Measurements from ENCODE around the gene SBK2. TPM values are rescaled to one million over a fixed set of nuclear protein-coding genes. Genes with fewer than 3 reads are reported as not detected.

Gene SBK2
- total and polyA plus RNA-seq, 9 of the 15 experiments (the other 6 are each of a cell fraction or from before 2014, with no cell fraction given): not detected

DNA sequence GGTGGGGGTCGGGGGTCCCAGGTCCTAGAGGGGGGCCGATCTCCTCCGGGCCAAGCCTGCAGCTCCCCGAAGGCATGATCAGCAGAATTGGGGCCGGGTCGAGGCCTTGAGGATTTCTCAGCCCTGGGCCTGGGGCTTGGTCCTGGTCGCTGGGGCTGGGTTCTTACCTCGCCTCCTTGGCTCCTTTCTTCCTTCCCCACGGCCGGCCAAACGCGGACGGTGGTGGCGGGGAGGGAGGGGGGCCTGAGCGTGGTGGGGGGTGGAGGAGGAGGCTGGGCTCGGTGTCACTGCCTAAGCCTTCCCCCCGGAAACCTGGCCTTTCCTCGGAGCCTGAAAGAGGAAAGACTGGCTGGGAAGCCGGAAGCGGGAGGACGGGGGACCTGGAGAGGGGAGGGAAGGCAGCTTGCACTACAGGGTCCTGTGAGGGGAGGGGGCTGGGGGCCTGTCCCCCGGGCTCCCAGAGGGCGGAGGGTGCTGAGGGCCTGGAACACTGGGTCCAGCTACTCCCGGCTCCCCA lies 43.8 kb upstream of the SBK2 start, which contains the start of gene ZNF579 (continued):
- TF ChIP-seq ZFPM2 (CRISPR knock-in tag; IDR thresholded peaks at IDR 0.05) (no peak), CXXC5 (CRISPR knock-in tag; IDR thresholded peaks at IDR 0.05) (peak; percentile 31; the same call in 1 of the 2 replicates), ASH1L (IDR thresholded peaks at IDR 0.05; ENCODE audit: borderline replicate concordance, low read depth, partially characterized antibody) (no peak), ZNF197 (CRISPR knock-in tag; IDR thresholded peaks at IDR 0.05; ENCODE audit: low read depth) (no peak), ZC3H11A (IDR thresholded peaks at IDR 0.05; ENCODE audit: low read depth, low read length) (no peak), MEF2D (tag; conservative IDR thresholded peaks at IDR 0.05; ENCODE audit: low read depth) (no peak), FOXJ3 (CRISPR knock-in tag; IDR thresholded peaks at IDR 0.05) (no peak), KAT7 (CRISPR knock-in tag; IDR thresholded peaks at IDR 0.05; ENCODE audit: borderline replicate concordance) (no peak), ESRRA (IDR thresholded peaks at IDR 0.05; ENCODE audit: borderline replicate concordance, low read depth) (no peak), ZBED1 (IDR thresholded peaks at IDR 0.05) (no peak), ZNF165 (CRISPR knock-in tag; IDR thresholded peaks at IDR 0.05; ENCODE audit: borderline replicate concordance) (no peak), EP300 (IDR thresholded peaks at IDR 0.05; ENCODE audit: low read length) (peak; percentile 49; the same call in 1 of the 2 replicates), RUNX1 (IDR thresholded peaks at IDR 0.05; ENCODE audit: low read depth) (no peak), SRSF9 (IDR thresholded peaks at IDR 0.05; ENCODE audit: borderline replicate concordance, low read depth, low read length) (no peak), MNT (conservative IDR thresholded peaks at IDR 0.05) (no peak), DEAF1 (CRISPR knock-in tag; IDR thresholded peaks at IDR 0.05) (no peak)
- TF ChIP-seq, protein P1, sequence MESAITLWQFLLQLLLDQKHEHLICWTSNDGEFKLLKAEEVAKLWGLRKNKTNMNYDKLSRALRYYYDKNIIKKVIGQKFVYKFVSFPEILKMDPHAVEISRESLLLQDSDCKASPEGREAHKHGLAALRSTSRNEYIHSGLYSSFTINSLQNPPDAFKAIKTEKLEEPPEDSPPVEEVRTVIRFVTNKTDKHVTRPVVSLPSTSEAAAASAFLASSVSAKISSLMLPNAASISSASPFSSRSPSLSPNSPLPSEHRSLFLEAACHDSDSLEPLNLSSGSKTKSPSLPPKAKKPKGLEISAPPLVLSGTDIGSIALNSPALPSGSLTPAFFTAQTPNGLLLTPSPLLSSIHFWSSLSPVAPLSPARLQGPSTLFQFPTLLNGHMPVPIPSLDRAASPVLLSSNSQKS (CRISPR knock-in tag; IDR thresholded peaks at IDR 0.05): no peak
- TF ChIP-seq, protein P2, sequence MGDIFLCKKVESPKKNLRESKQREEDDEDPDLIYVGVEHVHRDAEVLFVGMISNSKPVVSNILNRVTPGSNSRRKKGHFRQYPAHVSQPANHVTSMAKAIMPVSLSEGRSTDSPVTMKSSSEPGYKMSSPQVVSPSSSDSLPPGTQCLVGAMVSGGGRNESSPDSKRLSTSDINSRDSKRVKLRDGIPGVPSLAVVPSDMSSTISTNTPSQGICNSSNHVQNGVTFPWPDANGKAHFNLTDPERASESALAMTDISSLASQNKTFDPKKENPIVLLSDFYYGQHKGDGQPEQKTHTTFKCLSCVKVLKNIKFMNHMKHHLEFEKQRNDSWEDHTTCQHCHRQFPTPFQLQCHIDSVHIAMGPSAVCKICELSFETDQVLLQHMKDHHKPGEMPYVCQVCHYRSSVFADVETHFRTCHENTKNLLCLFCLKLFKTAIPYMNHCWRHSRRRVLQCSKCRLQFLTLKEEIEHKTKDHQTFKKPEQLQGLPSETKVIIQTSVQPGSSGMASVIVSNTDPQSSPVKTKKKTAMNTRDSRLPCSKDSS (IDR thresholded peaks at IDR 0.05; ENCODE audit: low read depth, partially characterized antibody): no peak
- TF ChIP-seq, protein P3, sequence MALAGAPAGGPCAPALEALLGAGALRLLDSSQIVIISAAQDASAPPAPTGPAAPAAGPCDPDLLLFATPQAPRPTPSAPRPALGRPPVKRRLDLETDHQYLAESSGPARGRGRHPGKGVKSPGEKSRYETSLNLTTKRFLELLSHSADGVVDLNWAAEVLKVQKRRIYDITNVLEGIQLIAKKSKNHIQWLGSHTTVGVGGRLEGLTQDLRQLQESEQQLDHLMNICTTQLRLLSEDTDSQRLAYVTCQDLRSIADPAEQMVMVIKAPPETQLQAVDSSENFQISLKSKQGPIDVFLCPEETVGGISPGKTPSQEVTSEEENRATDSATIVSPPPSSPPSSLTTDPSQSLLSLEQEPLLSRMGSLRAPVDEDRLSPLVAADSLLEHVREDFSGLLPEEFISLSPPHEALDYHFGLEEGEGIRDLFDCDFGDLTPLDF (CRISPR knock-in tag; IDR thresholded peaks at IDR 0.05): no peak
- TF ChIP-seq, protein P4, sequence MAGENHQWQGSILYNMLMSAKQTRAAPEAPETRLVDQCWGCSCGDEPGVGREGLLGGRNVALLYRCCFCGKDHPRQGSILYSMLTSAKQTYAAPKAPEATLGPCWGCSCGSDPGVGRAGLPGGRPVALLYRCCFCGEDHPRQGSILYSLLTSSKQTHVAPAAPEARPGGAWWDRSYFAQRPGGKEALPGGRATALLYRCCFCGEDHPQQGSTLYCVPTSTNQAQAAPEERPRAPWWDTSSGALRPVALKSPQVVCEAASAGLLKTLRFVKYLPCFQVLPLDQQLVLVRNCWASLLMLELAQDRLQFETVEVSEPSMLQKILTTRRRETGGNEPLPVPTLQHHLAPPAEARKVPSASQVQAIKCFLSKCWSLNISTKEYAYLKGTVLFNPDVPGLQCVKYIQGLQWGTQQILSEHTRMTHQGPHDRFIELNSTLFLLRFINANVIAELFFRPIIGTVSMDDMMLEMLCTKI (IDR thresholded peaks at IDR 0.05; ENCODE audit: partially characterized antibody): no peak
